Measurements from ENCODE around the gene NQO1.
"Not testable (repeated sequence)": the region's sequence is repeated elsewhere in the genome, so short reads cannot be mapped to it uniquely, and the experiment has no call there.

The NQO1 gene

DNA sequence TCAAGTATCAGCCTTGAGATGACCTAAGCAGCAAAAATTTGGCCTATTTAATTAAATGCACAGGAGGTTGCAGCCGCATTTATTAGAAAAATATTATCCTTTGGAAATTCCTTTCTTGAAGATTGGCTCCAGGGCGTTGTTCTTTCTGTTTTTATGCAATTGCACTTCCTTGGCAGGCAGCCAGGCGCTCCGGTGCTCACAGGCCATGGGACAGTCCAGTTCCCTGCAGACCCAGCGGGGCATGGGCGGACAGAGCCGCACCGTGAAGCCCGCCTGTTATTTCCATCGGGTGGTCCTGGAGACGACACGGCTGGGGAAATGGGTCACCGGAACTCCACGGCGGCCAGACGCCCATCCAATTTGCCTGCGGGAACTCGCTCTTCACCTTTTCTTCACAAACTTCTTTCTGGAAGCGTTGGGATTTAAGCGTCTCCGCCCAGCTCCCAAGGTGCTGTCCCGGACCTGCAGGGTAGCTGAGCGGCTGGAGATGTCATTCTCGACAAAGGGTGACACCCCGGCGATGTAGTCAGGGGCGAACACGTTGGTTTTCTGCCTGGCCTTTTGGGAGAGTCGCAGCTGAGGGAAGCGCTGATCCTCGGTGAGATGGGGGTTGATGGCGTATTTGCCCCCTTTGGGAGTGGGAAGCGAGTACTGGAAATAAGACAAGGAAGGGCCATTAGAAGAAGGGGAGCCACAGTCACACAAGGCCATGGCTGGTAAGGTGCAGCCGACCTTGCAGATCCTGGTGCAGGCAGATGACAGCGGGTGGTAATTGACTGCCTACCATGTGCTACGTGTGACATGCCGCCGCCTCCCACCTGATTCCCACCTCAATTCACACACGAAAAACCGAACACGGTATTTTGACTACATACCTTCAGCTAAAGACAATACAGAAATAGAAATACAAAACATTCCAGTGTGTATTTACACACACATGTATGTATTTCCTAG is 15.9 kb upstream of the NQO1 start:
- DNase-seq, result no peak

DNA sequence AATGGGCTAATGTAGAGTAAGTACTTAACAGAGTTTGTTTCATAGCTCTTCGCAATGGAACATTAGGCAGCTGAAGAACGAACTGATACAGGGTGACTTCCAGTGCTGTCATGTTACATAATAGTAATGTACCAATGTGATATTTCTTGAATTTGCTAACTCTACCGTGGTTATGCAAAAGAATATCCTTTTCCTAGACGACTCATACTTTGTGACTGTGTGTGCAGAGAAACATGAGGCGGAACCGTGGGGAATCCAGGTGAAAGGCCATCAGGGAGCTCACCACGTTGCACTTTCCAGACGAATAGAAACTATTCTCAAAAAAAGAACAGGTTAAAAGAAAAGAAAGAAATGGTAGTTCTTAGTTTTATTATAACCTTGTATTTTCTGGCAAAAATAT is 15.2 kb upstream of the NQO1 start:
- DNase-seq, result no peak

DNA sequence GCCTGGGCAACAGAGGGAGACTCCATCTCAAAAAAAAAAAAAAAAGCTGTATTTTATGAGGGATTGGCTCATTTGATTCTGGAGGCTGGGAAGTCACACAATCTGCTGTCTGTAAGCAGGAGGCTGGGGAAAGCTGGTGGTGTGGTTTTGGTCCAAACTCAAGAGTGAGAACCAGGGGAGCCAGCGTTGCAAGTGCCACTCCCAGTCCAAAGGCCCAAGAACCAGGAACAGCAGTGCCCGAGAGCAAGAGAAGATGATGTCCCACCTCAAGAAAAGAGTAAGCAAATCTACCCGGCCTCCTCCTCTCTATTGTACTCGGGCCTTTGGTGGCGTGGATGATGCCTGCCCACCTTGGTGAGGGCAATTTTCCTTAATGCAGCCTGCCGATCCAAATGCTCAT is 5.7 kb upstream of the NQO1 start:
- DNase-seq, result no peak

DNA sequence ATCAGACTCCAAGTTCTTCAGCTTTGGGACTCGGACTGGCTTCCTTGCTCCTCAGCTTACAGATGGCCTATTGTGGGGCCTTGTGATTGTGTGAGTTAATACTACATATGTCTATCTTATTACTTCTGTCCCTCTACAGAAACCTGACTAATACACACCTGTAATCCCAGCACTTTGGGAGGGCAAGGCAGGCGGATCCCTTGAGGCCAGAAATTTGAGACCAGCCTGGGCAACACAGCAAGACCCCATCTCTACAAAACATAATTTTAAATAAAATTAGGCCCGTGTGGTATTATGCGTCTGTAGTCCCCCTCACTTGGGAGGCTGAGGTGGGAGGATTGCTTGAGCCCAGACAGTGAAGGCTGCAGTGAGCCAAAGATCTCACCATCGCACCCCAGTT is 4.9 kb upstream of the NQO1 start:
- DNase-seq, result not testable (repeated sequence)

DNA sequence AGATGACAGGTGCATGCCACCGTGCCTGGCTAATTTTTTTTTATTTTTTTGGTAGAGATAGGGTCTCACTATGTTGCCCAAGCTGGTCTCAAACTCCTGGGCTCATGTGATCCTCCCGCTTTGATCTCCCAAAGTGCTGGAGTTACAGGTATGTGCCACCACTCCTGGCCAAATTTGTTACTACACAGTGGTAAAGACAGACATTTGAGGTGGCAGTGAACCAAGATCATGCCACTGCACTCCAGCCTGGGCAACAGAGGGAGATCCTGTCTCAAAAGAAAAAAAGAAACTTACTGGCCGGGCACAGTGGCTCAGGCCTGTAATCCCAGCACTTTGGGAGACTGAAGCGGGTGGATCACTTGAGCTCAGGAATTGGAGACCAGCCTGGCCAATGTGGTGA is 2.7 kb upstream of the NQO1 start:
- not testable (repeated sequence) for DNase-seq

DNA sequence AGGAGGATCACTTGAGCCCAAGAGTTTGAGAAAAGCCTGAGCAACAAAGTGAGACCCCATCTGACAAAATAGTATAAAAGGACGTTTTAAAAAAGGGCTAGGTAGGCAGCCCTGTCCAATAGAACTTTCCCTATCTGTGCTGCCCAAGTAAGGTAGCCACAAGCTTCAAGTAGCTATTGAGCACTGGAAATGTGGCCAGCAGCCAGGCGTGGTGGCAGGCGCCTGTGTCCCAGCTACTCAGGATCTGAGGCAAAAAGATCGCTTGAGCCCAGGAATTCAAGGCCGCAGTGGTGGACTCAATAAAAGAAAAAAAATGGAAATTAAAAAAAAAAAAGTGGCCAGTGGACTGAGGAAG is 1.5 kb upstream of the NQO1 start:
- peak; percentile 50 for DNase-seq

DNA sequence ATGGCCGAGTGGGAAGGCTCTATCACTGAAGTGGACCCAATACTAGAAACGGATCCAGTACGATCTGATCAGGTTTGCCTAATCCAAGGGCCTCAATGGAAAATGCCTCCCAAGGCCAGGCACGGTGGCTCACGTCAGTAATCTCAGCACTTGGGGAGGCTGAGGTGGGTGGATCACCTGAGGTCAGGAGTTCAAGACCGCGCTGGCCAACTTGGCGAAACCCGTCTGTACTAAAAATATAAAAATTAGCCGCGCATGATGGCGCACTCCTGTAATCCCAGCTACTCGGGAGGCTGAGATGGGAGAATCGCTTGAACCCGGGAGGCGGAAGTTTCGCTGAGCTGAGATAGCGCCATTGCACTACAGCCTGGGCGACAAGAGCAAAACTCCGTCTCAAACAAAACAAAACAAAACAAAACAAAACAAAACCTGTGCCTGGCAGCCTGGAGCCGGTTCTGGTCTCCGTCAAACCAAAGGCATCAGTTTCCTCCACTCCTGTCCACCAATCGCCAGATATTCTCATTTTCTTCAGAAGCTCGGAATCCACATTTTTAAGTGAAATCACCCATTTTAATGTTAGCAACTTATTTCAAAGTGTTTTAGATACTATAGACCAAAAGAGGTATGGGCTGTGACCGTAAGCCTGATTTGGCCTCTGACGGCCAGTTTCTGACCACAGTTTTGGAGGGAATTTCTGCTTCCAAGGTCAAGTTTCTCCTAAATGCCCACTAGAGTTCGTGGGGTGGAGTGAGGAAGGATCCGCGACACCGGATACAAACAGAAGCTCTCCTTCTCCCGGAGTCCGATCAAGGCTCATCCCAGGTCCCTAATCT is 664 bp downstream of the NQO1 start:
- no peak for DNase-seq

DNA sequence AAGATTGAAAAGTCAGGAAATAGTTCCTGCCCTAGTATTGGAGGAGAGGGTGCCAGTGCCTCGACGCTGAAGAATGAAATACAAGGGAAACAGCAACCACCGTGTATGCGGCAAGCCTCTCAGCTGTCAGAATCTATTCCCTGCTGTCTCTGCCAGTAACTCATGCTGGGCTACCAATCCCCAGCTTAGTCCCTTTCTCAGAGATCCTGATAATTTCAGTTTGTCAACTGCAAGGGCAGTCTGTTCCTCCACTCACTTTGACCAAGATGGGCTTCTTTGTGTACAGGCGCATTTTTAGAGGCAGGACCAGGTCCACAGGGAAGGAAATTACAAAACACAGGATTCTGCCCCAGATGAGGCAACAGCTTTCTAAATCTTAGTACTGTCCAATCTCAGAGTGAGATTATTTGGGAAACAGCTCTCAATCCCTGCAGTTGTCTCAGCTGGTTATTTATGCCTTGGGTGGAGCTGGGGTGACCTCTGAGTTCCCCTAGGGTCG is 1.3 kb downstream of the NQO1 start:
- DNase-seq, result no peak

DNA sequence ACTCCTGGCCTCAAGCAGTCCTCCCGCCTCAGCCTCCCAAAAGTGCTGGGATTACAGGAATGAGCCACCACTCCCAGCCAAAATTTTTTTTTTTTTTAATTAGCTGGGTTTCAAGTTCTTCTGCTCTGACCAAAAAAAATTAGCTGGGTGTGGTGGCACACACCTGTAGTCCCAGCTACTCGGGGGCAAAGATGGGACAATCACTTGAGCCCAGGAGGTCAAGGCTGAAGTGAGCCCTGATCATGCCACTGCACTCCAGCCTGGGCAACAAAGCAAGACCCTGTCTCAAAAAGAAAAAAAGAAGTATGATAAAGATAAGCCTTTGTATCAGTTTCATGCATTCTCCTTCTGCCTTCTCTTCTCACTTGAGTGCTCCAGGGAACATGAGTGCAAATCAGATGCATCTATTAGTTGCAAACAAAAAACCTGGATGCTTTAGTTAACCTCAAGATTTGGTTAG is 1.9 kb downstream of the NQO1 start:
- no peak for DNase-seq

DNA sequence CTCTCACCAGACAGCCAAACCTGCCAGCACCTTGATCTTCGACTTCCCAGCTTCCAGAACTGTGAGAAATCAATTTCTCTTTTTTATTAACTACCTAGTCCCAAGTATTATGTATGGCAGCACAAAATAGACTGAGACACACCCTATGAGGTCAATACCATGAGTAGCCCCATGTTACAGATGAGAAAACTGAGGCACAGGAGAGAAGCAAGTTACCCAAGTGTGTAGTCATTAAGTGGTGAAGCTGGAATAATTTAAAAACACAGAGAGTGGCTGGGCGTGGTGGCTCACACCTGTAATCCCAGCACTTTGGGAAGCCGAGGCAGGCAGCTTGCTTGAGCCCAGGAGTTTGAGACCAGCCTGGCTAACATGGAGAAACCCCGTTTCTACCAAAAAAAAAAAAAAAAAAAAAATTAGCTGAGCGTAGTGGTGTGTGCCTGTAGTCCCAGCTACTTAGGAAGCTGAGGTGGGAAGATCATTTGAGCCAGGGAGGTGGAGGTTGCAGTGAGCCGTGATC is 4.9 kb downstream of the NQO1 start:
- no peak for DNase-seq

DNA sequence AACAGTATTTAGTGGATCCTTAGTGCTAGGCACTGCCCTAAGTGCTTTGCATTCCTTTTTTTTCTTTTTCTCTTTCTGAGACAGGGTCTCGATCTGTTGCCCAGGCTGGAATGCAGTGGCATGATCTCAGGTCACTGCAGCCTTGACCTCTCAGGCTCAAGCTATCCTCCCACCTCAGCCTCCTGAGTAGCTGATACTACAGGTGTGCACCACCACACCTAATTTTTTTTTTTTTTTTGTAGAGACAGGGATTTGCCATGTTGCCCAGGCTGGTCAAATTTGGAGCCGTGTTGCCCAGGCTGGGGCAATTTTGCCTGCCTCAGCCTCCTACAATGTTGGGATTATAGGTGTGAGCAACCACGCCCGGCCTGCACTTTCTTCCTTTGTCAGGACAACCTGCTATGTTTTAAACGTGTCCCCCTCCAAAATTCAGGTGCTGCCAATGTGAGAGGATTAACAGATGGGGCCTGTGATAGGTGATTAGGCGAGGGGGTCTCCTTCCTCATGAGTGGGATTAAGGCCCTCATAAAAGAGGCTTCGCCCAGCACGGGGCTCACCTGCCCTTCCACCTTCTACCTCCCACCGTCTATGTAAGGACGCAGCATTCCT is 5.4 kb downstream of the NQO1 start:
- no peak for DNase-seq

DNA sequence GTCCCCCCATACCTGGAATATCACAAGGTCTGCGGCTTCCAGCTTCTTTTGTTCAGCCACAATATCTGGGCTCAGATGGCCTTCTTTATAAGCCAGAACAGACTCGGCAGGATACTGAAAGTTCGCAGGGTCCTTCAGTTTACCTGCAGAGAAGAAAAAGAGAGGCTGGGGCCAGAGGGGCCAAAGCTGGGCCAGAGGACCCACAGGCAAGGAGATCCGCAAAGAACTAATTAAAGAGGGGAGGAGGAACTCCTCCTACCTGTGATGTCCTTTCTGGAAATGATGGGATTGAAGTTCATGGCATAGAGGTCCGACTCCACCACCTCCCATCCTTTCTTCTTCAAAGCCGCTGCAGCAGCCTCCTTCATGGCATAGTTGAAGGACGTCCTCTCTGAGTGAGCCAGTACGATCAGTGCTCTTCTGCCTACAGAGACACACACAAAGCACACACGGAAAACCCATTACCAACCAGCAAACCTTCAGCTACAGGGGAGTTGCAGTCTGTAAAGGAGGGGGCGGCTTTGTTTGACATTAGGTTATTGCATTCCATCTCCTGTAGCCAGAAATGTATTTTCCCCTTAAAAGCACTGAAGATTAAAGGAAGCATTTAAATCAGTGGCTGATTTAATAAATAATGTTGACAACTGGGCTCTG is 8.1 kb downstream of the NQO1 start:
- DNase-seq, result no peak

DNA sequence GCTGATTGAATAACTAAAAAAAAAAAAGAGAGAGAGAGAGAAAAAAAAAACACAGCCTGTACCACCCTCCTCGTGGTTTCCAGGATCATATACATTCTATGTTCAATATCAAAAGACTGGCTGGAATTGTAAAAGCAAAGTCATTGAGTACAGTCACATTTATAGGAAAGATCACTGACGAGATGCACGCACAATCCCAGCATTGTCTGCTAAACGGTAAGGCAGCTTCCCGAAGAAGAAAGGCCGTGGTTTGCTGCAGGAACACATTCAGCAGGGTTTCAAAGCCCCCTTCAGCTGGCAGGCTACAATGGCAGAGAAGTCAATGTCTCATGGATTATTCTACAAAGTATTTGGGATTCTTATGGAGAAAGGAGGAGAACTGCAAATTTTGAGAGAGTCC is 9.3 kb downstream of the NQO1 start:
- no peak for DNase-seq

DNA sequence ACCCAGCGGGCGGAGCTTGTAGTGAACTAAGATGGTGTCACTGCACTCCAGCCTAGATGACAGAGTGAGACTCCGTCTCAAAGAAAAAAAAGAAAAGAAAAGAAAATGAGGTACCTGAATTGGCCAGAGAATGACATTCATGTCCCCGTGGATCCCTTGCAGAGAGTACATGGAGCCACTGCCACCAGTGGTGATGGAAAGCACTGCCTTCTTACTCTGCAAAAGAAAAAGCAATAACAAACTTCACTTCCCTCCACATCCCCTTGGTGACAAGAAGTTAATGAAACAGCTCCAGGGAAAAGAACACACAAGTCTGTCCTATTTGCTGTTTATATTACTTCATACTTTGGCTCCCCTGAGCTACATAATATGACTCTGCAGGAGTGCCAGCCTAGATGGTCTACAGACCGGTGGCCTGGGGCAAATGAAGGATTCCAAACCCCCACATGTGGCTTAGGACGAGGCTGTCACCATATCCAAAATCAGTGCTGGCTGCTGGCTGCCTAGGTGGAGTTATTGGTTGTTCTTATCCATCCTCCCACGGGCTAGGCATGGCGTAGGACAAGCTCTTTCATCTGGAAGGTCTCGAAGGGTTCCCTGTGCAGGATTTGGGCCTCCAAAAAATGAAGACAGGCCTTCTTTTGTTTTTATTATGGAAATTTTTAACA is 13.3 kb downstream of the NQO1 start:
- no peak for DNase-seq

DNA sequence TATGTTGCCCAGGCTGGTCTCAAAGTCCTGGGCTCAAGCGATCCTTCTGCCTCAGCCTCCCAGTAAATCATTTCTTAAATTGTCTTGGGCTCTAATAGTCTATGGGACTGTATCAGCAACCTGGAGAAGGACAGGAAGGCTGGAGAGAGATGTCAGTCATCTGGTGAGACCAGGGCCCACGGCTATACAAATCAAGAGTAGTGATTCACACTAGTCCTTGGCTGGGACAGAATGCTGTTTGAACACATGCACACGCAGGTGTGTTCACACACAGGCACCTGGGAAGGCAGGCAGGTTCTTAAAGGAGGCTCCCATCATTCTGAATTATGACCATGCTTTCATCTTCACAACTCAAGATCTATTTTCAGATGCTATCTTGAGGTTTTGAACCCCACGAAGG is 14.1 kb downstream of the NQO1 start:
- DNase-seq, result no peak

DNA sequence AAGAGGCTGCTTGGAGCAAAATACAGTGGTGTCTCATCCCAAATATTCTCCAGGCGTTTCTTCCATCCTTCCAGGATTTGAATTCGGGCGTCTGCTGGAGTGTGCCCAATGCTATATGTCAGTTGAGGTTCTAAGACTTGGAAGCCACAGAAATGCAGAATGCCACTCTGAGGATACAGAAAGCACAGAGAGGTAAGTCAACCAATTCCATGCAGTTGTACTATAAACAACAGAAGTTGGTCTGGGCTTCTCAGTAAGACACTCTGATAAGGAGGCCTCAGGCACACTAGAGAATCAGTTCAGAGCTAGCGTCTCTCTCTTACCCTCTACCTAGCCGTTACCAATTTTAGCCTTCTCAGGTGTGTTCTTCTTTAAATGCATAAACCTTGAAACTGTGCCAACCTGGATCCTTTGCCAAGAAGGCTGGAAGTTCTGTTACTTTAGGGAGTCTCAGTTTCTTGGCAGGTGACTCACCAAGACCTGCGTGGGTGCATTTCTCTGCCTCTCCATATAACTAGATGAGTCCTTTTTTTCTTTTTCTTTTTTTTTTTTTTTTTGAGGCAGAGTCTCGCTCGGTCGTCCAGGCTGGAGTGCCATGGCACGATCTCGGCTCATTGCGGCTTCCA is 15.1 kb downstream of the NQO1 start:
- DNase-seq, result no peak

DNA sequence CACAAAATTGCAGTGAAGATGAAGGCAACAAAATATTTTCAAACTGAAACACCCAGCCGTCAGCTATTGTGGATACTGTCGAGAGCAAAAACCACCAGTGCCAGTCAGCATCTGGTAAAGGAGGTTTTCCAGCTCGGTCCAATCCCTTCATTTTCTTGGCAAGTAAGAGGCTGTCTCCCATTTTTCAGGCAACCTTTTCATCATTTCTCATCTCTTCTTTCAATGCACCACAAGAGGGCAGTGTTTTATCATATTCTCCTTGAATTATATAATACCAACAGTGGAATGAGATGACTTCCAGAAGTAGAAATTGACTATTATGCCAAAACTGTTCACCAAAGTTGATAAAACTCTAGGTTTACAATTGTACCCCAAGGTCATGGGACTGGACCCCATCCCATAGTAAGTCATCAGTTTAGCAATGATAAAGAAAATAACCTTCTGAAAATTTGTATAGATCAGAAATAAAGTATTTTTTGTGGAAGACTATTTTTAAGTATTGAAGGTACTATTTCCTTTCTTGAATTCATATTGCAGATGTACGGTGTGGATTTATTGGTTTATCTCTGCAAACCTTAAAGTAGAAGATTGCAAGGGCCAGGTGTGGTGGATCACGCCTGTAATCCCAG is 16.8 kb downstream of the NQO1 start:
- peak; percentile 90 for DNase-seq

DNA sequence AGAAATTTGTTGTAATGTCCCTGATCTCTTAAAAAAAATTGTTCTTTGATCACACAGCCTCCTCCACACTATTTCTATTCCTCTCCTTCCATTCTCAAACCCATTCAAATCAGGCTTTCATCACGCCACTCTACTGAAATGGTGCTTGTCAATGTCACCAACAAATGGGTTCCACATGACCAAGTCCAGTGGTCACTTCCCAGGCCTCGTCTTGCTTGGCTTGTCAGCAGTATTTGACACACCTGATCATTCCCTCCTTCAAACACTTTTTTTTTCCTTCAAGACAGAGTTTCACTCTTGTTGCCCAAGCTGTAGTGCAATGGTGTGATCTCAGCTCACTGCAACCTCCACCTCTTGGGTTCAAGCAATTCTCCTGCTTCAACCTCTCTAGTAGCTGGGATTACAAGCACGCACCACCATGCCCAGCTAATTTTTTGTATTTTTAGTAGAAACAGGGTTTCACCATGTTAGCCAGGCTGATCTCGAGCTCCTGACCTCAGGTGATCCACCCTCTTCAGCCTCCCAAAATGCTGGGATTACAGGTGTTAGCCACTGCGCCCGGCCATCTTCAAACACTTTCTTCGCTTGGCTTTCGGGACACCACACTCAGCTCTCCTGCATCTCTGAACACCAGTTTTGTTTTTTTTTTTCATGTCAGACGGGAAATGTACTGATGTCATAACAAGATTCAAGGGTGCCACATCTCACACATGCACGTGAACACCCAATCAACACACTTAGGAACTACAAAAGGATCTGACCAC is 18.3 kb downstream of the NQO1 start:
- DNase-seq, result no peak

DNA sequence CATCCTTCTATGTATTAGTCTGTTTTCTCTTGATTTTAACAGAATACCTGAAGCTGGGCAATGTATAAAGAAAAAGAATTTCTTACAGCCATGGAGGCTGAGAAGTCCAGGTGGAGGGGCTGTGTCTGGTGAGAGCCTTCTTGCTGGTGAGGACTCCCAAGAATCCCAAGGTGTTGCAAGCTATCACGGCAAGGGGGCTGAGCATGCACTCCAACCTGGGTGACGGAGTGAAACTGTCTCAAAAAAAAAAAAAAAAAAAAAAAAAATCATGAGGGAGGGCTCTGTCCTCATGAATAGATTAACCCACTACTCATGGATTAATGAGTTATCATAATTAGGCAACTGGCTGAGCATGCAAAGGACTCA is 19.4 kb downstream of the NQO1 start:
- no peak for DNase-seq

DNA sequence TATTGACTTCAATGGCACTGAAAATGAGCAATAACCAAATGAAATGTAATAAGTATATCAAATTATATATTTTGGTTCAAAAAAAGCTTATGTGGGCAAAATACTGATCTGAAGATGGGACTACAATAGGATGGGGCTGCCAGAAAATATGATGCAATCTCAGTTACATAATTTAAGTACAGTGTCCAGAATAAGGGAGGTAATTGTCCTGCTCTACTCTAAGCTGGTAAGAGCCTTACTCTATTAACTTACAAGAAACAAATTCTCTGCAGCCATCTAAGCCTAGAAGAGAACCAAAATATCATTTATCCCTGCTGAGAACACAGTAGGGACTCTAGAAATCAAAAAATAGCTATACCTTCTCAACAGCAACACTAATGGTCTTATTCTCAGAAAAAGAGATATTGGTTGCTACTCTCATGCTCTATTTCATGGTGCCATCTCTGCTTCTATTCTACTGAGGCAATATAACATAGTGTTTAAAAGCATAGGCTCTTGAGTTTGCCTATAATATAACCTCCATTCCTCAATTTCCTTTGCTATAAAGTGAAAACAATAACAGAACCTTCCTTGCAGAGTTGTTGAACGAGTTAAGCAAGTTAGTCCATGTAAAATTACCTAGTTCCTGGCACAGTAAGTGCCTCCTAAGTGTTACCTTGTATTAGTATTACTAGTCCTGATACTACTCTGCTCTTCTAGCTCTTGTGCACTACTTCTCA is 19.9 kb downstream of the NQO1 start:
- no peak for DNase-seq

Measured in hematopoietic multipotent progenitor cell treated with erythropoietin and hydrocortisone succinate and interleukin-3 and kit ligand, for 4 days (in vitro differentiated cells).